ENCODE results near the gene DAAM2.

DNA sequence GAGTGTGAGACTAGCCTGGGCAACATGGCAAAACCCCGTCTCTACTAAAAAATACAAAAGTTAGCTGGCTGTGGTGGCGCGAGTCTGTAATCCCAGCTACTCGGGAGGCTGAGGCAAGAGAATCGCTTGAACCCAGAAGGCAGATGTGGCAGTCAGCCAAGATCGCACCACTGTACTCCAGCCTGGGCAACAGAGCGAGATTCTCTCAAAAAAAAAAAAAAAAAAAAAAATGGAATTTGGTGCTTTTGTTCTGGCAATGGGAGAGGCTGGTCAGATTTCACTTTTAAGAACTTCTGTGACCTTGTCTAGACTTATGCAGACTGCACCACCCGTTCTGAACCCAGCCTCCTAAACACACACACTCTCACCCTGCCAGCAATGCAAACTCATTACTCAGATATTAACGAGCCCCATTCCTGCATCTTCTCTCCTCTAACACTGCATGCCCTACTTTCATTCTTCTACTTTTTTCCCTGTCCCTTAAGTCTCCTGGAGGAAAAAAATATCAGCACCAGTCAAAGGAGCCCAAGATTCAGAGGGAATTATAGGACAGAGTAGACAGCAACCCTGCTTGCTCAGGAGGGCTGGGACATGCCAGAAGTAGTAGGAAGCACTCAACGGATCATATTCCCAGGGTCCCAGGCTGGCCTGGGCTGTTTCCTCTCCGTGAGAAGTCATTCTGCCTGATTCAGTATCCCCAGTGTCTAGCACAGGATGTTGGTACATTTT is 137.7 kb downstream of the DAAM2 start:
- TF ChIP-seq, protein P1, sequence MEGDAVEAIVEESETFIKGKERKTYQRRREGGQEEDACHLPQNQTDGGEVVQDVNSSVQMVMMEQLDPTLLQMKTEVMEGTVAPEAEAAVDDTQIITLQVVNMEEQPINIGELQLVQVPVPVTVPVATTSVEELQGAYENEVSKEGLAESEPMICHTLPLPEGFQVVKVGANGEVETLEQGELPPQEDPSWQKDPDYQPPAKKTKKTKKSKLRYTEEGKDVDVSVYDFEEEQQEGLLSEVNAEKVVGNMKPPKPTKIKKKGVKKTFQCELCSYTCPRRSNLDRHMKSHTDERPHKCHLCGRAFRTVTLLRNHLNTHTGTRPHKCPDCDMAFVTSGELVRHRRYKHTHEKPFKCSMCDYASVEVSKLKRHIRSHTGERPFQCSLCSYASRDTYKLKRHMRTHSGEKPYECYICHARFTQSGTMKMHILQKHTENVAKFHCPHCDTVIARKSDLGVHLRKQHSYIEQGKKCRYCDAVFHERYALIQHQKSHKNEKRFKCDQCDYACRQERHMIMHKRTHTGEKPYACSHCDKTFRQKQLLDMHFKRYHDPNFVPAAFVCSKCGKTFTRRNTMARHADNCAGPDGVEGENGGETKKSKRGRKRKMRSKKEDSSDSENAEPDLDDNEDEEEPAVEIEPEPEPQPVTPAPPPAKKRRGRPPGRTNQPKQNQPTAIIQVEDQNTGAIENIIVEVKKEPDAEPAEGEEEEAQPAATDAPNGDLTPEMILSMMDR (conservative IDR thresholded peaks at IDR 0.05; ENCODE audit: low read length) = no peak
- TF ChIP-seq EZH2phosphoT487 (IDR thresholded peaks at IDR 0.05; ENCODE audit: borderline replicate concordance, low read depth, low read length) = no peak

Data from OCI-LY7 (cell line).